Thyroid gland (tissue), 4 donors: ENCODE results near the gene INPP1.

Experiments
- CTCF ChIP-seq, 6 experiments: fragments of 200-600 bp in 3 of 6; fragments of 450-650 bp in 3 of 6; sonication (generic) in 3 of 6; IDR thresholded peaks; one replicate each; pipeline ENCODE4 v1.5.1; 2016 to 2019; ENCODE audit warnings: antibody characterized with exemption in 6 of 6, mild to moderate bottlenecking in 2 of 6, inconsistent platforms in 1 of 6, moderate library complexity in 1 of 6
- POLR2A ChIP-seq, 2 donors: fragments of 450-650 bp; IDR thresholded peaks; one replicate each; pipeline ENCODE4 v1.6.1; 2017; ENCODE audit warnings: antibody characterized with exemption in 2 of 2, mild to moderate bottlenecking in 2 of 2, moderate library complexity in 1 of 2

GRCh38 chr2:190361572-190361971, 18.2 kb downstream of the INPP1 start:
- TF ChIP-seq CTCF (IDR thresholded peaks at IDR 0.05) = no peak
- TF ChIP-seq POLR2A (IDR thresholded peaks at IDR 0.05) = no peak
